Pancreas (tissue), 10 donors: Measurements from ENCODE around the gene ACTG1. TPM values are rescaled to one million over a fixed set of nuclear protein-coding genes. Genes with fewer than 3 reads are reported as not detected.

Experiments
- ATAC-seq, 4 donors: fragments of 200-7000 bp; cut with Tn5 transposase; one replicate each; pipeline versions ENCODE4 v1.8.0 to v1.9.1; 2020; ENCODE audit warnings: mild to moderate bottlenecking in 4 of 4, moderate library complexity in 4 of 4
- DNase-seq, 6 donors: peaks; one replicate each; pipeline ENCODE4 v3.0.0-alpha.2; 2020
- FAIRE-seq: peaks from 2 replicates; lab custom pipeline; 2012; peaks lifted over from hg19 to GRCh38; lab: Jason Lieb, UNC
- H3K27ac ChIP-seq, 4 donors: fragments of 200-600 bp; sonication (generic); 1 replicate in 3 of 4; 2 replicates in 1 of 4; pipeline versions ENCODE4 v1.5.0 to v1.8.0; 2020
- H3K27me3 ChIP-seq, 4 donors: fragments of 200-600 bp; one replicate each; pipeline ENCODE4 v1.8.0; 2021
- H3K36me3 ChIP-seq, 3 donors: fragments of 200-600 bp; sonication (generic) in 1 of 3; one replicate each; pipeline versions ENCODE4 v1.5.0 to v1.8.0; 2020 to 2021
- H3K4me1 ChIP-seq, 3 donors: fragments of 200-600 bp; one replicate each; pipeline ENCODE4 v1.8.0; 2021
- H3K4me3 ChIP-seq, 4 donors: fragments of 200-600 bp; sonication (generic) in 2 of 4; one replicate each; pipeline versions ENCODE4 v1.5.0 to v1.8.0; 2020 to 2021
- H3K9me3 ChIP-seq, 4 donors: fragments of 200-600 bp; one replicate each; pipeline ENCODE4 v1.8.0; 2021
- CTCF ChIP-seq, 4 donors: fragments of 200-600 bp; sonication (generic) in 3 of 4; IDR thresholded peaks; one replicate each; pipeline versions ENCODE4 v1.5.0 to v1.8.0; 2021; ENCODE audit warnings: antibody characterized with exemption in 4 of 4
- WGBS, 2 donors: extraction: QIAGEN DNeasy Blood & Tissue Kit; methylation state at CpG; one replicate each; pipeline ENCODE4 v1.1.7; 2013; 5-methylcytosine and 5-hydroxymethylcytosine counted together
- intact Hi-C, 3 donors: fragments of 100-400 bp; cut with DNase I; formaldehyde crosslinking; loops; one replicate each; pipeline versions ENCODE4 v1.11.1 to v1.14.2; 2022
- polyA plus RNA-seq, 2 donors: library from polyadenylated mRNA; stranded (reverse); fragments of 200-250 nt; gene quantifications; one replicate each; pipeline ENCODE4 v1.2.3, GENCODE V29; 2013
- total RNA-seq, 6 donors: library from RNA; stranded (reverse); fragmentation: NEBNext Ultra II Directional in 4 of 6; extraction: Animal tissue kit (Norgen Biotek cat#: 25700) in 4 of 6; gene quantifications; one replicate each; pipeline versions ENCODE4 v1.2.1 to v1.2.4, GENCODE V29; 2021 to 2023
- donor health status: healthy with polysubstance abuse.
- donor health status: DM: no; HTN: no; CAD: no; lungs with moderate emphysema.
- donor health status: DM: no; HTN: no; CAD: no.
- donor health status: control.
- donor health status: control.
- donor health status: Bipolar disorder and iron deficiency.
- donor health status: DM: yes; HTN: yes; CAD: no.
- donor health status: DM: no; HTN: no; CAD: no.
- donor health status: DM: no; HTN: no; CAD: no.
- donor health status: DM: yes; HTN: yes; CAD: no.

ACTG1 gene
- total and polyA plus RNA-seq, 8 donors: 889 to 2,872 (median 1,674) TPM

- intact Hi-C loops: loop anchor here in 1 of 3 donors (5.0 kb wide), 1 partner anchor 296 kb away; no protein-coding TSS in a partner anchor
- H3K27ac ChIP-seq: no peak overlapping the region
- DNase-seq (peak in 1 of 6 donors; percentile 59), ATAC-seq (peak in 1 of 4 donors; percentile 1), FAIRE-seq (no peak)
- 91 to 93% methylated on average over 14 of the region's 14 CpGs for WGBS, 2 donors
- no peak overlapping the region for H3K4me3 ChIP-seq
- H3K4me1 ChIP-seq: peaks cover 0 to 3% (median 0%) of the 10 kb centered on the region in 3 donors
- H3K9me3 ChIP-seq: no peaks in the 10 kb centered on the region
- TF ChIP-seq CTCF (IDR thresholded peaks at IDR 0.05): no peak
- H3K27me3 ChIP-seq: no peaks in the 10 kb centered on the region
- peaks cover 0 to 34% (median 7%) of the 10 kb centered on the region in 3 donors for H3K36me3 ChIP-seq
These were observed 30.7 kb upstream of the ACTG1 start for GRCh38 chr17:81543339-81543675.

- WGBS, 2 donors: 87 to 88% methylated on average over 15 of the region's 15 CpGs
- peaks cover 0 to 5% (median 0%) of the 10 kb centered on the region in 3 donors for H3K4me1 ChIP-seq
- ATAC-seq: no peak
- H3K4me3 ChIP-seq: no peak overlapping the region
- peak in 4 of 6 donors; percentile 35 to 72 (median 49) for DNase-seq
- intact Hi-C loops: loop anchor here in 1 of 3 donors (5.0 kb wide), 1 partner anchor 295 kb away; no protein-coding TSS in a partner anchor
- no peaks in the 10 kb centered on the region for H3K27me3 ChIP-seq
- H3K27ac ChIP-seq: no peak overlapping the region
- TF ChIP-seq CTCF (IDR thresholded peaks at IDR 0.05): no peak
- no peak for FAIRE-seq
- H3K36me3 ChIP-seq: peaks cover 0 to 34% (median 7%) of the 10 kb centered on the region in 3 donors
- H3K9me3 ChIP-seq: no peaks in the 10 kb centered on the region
These were observed 30.1 kb upstream of the ACTG1 start for GRCh38 chr17:81542431-81543338.

GRCh38 chr17:81541123-81541522 lies 28.5 kb upstream of the ACTG1 start:
- no peak overlapping the region for H3K27ac ChIP-seq
- peaks cover 0 to 10% (median 0%) of the 10 kb centered on the region in 3 donors for H3K4me1 ChIP-seq
- H3K36me3 ChIP-seq: peaks cover 0 to 21% (median 1%) of the 10 kb centered on the region in 3 donors
- FAIRE-seq: no peak
- H3K27me3 ChIP-seq: no peaks in the 10 kb centered on the region
- intact Hi-C loops: loop anchor here in 1 of 3 donors (5.0 kb wide), 1 partner anchor 294 kb away; no protein-coding TSS in a partner anchor
- DNase-seq: peak in 1 of 6 donors; percentile 57
- TF ChIP-seq CTCF (IDR thresholded peaks at IDR 0.05): no peak
- H3K4me3 ChIP-seq: no peak overlapping the region
- no peak for ATAC-seq
- WGBS, 2 donors: 88 to 91% methylated on average over 17 of the region's 17 CpGs
- no peaks in the 10 kb centered on the region for H3K9me3 ChIP-seq

DNA sequence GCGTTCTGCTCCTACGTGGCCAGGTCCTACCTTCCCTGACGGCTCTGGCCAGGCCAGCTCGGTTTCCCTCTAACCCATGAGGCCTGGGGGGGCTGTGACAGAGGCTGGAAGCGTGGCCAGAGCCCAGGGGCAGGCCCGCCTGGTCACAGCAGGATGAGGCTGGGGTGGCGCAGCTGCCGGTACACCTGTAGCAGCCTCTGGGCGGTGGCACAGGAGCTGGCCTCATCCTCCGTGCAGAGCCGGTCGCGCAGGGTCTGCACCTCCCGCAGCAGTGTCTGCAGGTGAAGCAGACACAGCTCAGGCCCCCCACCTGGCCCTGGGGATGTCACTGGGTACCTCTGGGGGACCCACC lies 28.1 kb upstream of the ACTG1 start:
- H3K9me3 ChIP-seq: no peaks in the 10 kb centered on the region
- TF ChIP-seq CTCF (IDR thresholded peaks at IDR 0.05): no peak
- peak in 3 of 6 donors; percentile 21 to 75 (median 56) for DNase-seq
- H3K4me1 ChIP-seq: peaks cover 0 to 13% (median 0%) of the 10 kb centered on the region in 3 donors
- H3K4me3 ChIP-seq: no peak overlapping the region
- H3K27ac ChIP-seq: no peak overlapping the region
- no peak for FAIRE-seq
- 94 to 96% methylated on average over 14 of the region's 14 CpGs for WGBS, 2 donors
- no peak for ATAC-seq
- H3K27me3 ChIP-seq: no peaks in the 10 kb centered on the region
- intact Hi-C loops: loop anchor here in 1 of 3 donors (5.0 kb wide), 1 partner anchor 293 kb away; no protein-coding TSS in a partner anchor
- H3K36me3 ChIP-seq: peaks cover 0 to 17% (median 0%) of the 10 kb centered on the region in 3 donors
